ENCODE results near the gene RUNX2. TPM values are rescaled to one million over a fixed set of nuclear protein-coding genes. Genes with fewer than 3 reads are reported as not detected.

The RUNX2 gene
- total and polyA plus RNA-seq, 2 of the 8 experiments (the other 6 are each of a cell fraction or from before 2014, with no cell fraction given) = 0.26 to 1.2 TPM

DNA sequence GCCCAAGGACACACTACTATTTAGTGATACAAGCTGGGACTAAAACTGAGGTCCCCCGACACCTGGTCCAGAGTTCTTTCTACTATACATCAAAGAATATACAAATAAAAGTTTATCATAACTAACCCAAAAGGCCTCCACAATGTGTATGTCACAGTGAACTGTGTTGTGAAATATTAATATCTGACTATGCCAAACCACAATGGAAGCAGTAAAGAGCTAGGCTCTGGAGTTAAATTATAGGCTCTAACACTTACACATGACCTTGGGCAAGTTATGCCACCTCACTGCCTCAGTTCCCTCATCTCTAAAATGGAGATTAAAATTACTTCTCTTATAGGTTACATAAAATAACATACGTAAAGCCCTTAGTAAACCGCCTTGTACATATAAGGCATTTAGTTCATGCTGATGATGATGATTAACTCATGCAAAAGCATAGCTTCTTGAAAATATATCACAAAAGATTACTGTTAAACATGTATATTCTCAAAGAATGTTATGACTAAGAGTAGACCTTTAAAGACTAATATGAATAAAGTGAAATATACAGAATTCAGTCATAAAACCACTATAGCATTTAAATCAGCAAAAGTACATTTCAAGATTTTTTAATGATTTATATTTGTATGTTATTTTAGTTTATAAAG is 43.9 kb downstream of the RUNX2 start:
- Histone ChIP-seq H2BK15ac (ENCODE audit: low read length) (no peak overlapping the region), H4K8ac (ENCODE audit: extremely low read depth, insufficient read depth, low read length) (no peak overlapping the region), H3K23me2 (ENCODE audit: low read depth, low read length) (peaks cover 3% of the 10 kb centered on the region), H3K79me2 (ENCODE audit: control insufficient read depth in 1 of 2, insufficient read depth in 2 of 2, low read length in 2 of 2) (peaks cover 0 to 54% of the 10 kb centered on the region in 2 experiments; a peak in 2 of 4 replicates), H3K9ac (replicated peaks in 1 of 4; ENCODE audit: extremely low read depth in 1 of 4, low read depth in 3 of 4, low read length in 3 of 4) (no peak overlapping the region), H4K91ac (replicated peaks; ENCODE audit: insufficient read length, low read length) (no peak overlapping the region), H2BK12ac (ENCODE audit: low read depth, low read length) (no peak overlapping the region), H3K4me3 (ENCODE audit: extremely low read depth in 1 of 4, insufficient read depth in 2 of 4, low read depth in 3 of 4, low read length in 4 of 4) (no peak overlapping the region), H3K36me3 (ENCODE audit: control insufficient read depth in 2 of 4, insufficient read depth in 4 of 4, low read length in 3 of 4) (no peaks in the 10 kb centered on the region), H3K27me3 (replicated peaks in 1 of 4; ENCODE audit: control insufficient read depth in 3 of 4, extremely low read depth in 1 of 4, insufficient read depth in 3 of 4, low read length in 3 of 4) (no peaks in the 10 kb centered on the region), H3K14ac (ENCODE audit: insufficient read length) (no peak overlapping the region), H4K5ac (ENCODE audit: insufficient read length, low read depth, low read length) (no peak overlapping the region), H2AK5ac (ENCODE audit: low read depth, low read length) (no peak overlapping the region), H2BK120ac (replicated peaks; ENCODE audit: low read depth, low read length) (no peak overlapping the region), H2AFZ (ENCODE audit: low read length) (no peak overlapping the region), H3K27ac (ENCODE audit: low read depth, low read length) (no peak overlapping the region), H4K20me1 (replicated peaks in 1 of 2; ENCODE audit: control insufficient read depth in 1 of 2, insufficient read depth in 2 of 2, low read length in 2 of 2) (no peaks in the 10 kb centered on the region), H3K79me1 (ENCODE audit: low read depth, low read length) (no peaks in the 10 kb centered on the region; the same call in 1 of the 2 replicates), H3K4ac (replicated peaks; ENCODE audit: insufficient read length, low read depth, low read length) (no peak overlapping the region), H2BK20ac (ENCODE audit: low read length) (no peak overlapping the region), H3K9me3 (ENCODE audit: insufficient read depth in 2 of 2, low read depth in 1 of 2, low read length in 1 of 2) (no peaks in the 10 kb centered on the region), H3K18ac (ENCODE audit: extremely low read depth, low read length) (no peak overlapping the region), H2BK5ac (ENCODE audit: low read depth, low read length) (no peak overlapping the region), H3K4me2 (ENCODE audit: insufficient read depth in 1 of 2, low read depth in 2 of 2, low read length in 2 of 2) (no peak overlapping the region), H3K23ac (ENCODE audit: insufficient read length) (no peak overlapping the region), H3K56ac (replicated peaks; ENCODE audit: insufficient read length, low read depth, low read length) (no peak overlapping the region), H3K4me1 (replicated peaks in 1 of 4; ENCODE audit: control insufficient read depth in 3 of 4, insufficient read depth in 4 of 4, low read length in 3 of 4) (peaks cover 0 to 4% (median 3%) of the 10 kb centered on the region in 4 experiments; a peak in 4 of 7 replicates)
- POLR2A ChIA-PET (ENCODE audit: partially characterized antibody) = no interaction called here
- DNase-seq (ENCODE audit: low read depth in 1 of 2, low spot score in 2 of 2) = no peak
- WGBS, 2 experiments (ENCODE audit: extremely low coverage in 1 of 2, insufficient coverage in 1 of 2, insufficient read length in 1 of 2, insufficient replicate concordance in 2 of 2, low coverage in 1 of 2, low lambda C conversion rate in 2 of 2, missing lambda C conversion rate in 1 of 2) = 90% methylated on average over 3 of the region's 3 CpGs; no CpG with 5 or more reads in 1 of the 2 experiments
- CTCF ChIA-PET (ENCODE audit: partially characterized antibody) = interaction anchor here (1.5 kb wide), 1 partner anchor 29 kb away, joined by 3 read pairs; no protein-coding TSS in a partner anchor
- no peak for FAIRE-seq
- TF ChIP-seq NRF1 (IDR thresholded peaks at IDR 0.05; ENCODE audit: low read depth, low read length) (no peak), CHD2 (IDR thresholded peaks at IDR 0.05; ENCODE audit: low read length) (no peak), POLR2AphosphoS5 (IDR thresholded peaks at IDR 0.05; ENCODE audit: low read depth, low read length) (no peak), KDM5A (IDR thresholded peaks at IDR 0.05; ENCODE audit: low read length) (no peak), GABPA (IDR thresholded peaks at IDR 0.05; ENCODE audit: borderline replicate concordance, insufficient read depth, low read length) (no peak), SIN3A (conservative IDR thresholded peaks at IDR 0.05 in 1 of 2, IDR thresholded peaks at IDR 0.05 in 1 of 2; ENCODE audit: low read depth in 1 of 2, low read length in 2 of 2) (no peak), EP300 (IDR thresholded peaks at IDR 0.05; ENCODE audit: borderline replicate concordance in 1 of 2, low read depth in 2 of 2, low read length in 2 of 2) (no peak), SIRT6 (IDR thresholded peaks at IDR 0.05; ENCODE audit: low read length) (no peak), SAP30 (IDR thresholded peaks at IDR 0.05; ENCODE audit: insufficient read depth, insufficient replicate concordance, low read length) (no peak), EGR1 (IDR thresholded peaks at IDR 0.05; ENCODE audit: borderline replicate concordance, low read depth, low read length) (no peak), BRCA1 (IDR thresholded peaks at IDR 0.05; ENCODE audit: low read depth, low read length) (no peak)
- TF ChIP-seq, protein P1, sequence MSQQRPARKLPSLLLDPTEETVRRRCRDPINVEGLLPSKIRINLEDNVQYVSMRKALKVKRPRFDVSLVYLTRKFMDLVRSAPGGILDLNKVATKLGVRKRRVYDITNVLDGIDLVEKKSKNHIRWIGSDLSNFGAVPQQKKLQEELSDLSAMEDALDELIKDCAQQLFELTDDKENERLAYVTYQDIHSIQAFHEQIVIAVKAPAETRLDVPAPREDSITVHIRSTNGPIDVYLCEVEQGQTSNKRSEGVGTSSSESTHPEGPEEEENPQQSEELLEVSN (IDR thresholded peaks at IDR 0.05) = no peak

Data from H1 (cell line).